OCI-LY7 (cell line): ENCODE results near the gene WDR46. TPM values are rescaled to one million over a fixed set of nuclear protein-coding genes. Genes with fewer than 3 reads are reported as not detected.

Experiments
- BruUV-seq: library from RNA; stranded (reverse); fragments of 400-500 nt; replicated peaks from 2 replicates; lab custom pipeline; 2021; lab: Mats Ljungman, UMichigan
- CTCF ChIA-PET: fragments of 300-600 bp; sonication (Branson Sonifier 250); formaldehyde crosslinking; loops from one replicate; lab custom pipeline; 2022; ENCODE audit warnings: antibody characterized with exemption; ENCODE audit not compliant: unreplicated experiment; lab: Charles Lee
- POLR2A ChIA-PET: fragments of 300-600 bp; sonication (Branson Sonifier 250); formaldehyde crosslinking; loops from one replicate; lab custom pipeline; 2022; ENCODE audit warnings: antibody characterized with exemption; lab: Charles Lee
- DNase-seq: peaks from one replicate; pipeline ENCODE4 v3.0.0-alpha.2; 2015; ENCODE audit warnings: low spot score
- H2AFZ ChIP-seq: fragments of 200-600 bp; sonication (generic), shearing (Covaris generic); 2 replicates; pipeline ENCODE4 v1.6.1; 2014; ENCODE audit warnings: mild to moderate bottlenecking, antibody characterized with exemption, low read length, moderate library complexity
- H3K27ac ChIP-seq: fragments of 200-600 bp; sonication (generic); 2 replicates; pipeline ENCODE4 v1.5.1; 2014; ENCODE audit warnings: mixed run types, low read depth, mild to moderate bottlenecking, moderate library complexity, low read length, inconsistent platforms; ENCODE audit not compliant: poor library complexity, severe bottlenecking
- H3K36me3 ChIP-seq: fragments of 200-600 bp; sonication (generic); 2 replicates; pipeline ENCODE4 v1.6.1; 2014; ENCODE audit warnings: mild to moderate bottlenecking, antibody characterized with exemption, low read length, moderate library complexity, mixed read lengths; ENCODE audit not compliant: insufficient read depth
- H3K4me1 ChIP-seq: fragments of 200-600 bp; sonication (generic); 2 replicates; pipeline ENCODE4 v1.5.1; 2014; ENCODE audit warnings: mild to moderate bottlenecking, low read length; ENCODE audit not compliant: insufficient read depth, poor library complexity, severe bottlenecking
- H3K4me2 ChIP-seq: fragments of 200-600 bp; sonication (generic); 2 replicates; pipeline ENCODE4 v1.6.1; 2014; ENCODE audit warnings: mild to moderate bottlenecking, low read length
- H3K4me3 ChIP-seq: fragments of 200-600 bp; sonication (generic); 2 replicates; pipeline ENCODE4 v1.5.1; 2014; ENCODE audit warnings: mild to moderate bottlenecking, low read depth, low read length; ENCODE audit not compliant: poor library complexity, severe bottlenecking
- H3K79me2 ChIP-seq: fragments of 200-600 bp; sonication (generic); 2 replicates; pipeline ENCODE4 v1.6.1; 2016; ENCODE audit warnings: low read depth, mild to moderate bottlenecking, low read length, moderate library complexity, mixed read lengths; ENCODE audit not compliant: insufficient read depth
- H3K9me2 ChIP-seq: fragments of 200-600 bp; sonication (generic); 2 replicates; pipeline ENCODE4 v1.6.1; 2016; ENCODE audit warnings: mild to moderate bottlenecking, low read length, mixed read lengths; ENCODE audit not compliant: insufficient read depth
- H3K9me3 ChIP-seq: fragments of 200-600 bp; sonication (generic); 2 replicates; pipeline ENCODE4 v1.6.1; 2014; ENCODE audit warnings: mild to moderate bottlenecking, mixed run types, low read length, mixed read lengths
- H4K20me1 ChIP-seq: fragments of 200-600 bp; sonication (generic); 2 replicates; pipeline ENCODE4 v1.6.1; 2014; ENCODE audit warnings: mild to moderate bottlenecking, antibody characterized with exemption, low read length, moderate library complexity, mixed read lengths; ENCODE audit not compliant: insufficient read depth
- EZH2phosphoT487 ChIP-seq: fragments of 200-600 bp; sonication (generic); IDR thresholded peaks from 2 replicates; pipeline ENCODE4 v1.6.1; 2018; ENCODE audit warnings: low read depth, borderline replicate concordance, mild to moderate bottlenecking, mixed run types, antibody characterized with exemption, low read length, moderate library complexity, mixed read lengths
- intact Hi-C: fragments of 100-400 bp; cut with micrococcal nuclease; formaldehyde crosslinking; loops from one replicate; pipeline ENCODE4 v1.10.0; 2022; ENCODE audit not compliant: unreplicated experiment
- total RNA-seq, 2 experiments: library from RNA; depleted of rRNA in 1 of 2; stranded (reverse); fragments of >200 nt in 1 of 2; shearing (Covaris generic) in 1 of 2; gene quantifications; 2 replicates each; pipeline ENCODE4 v1.2.3, GENCODE V29; 2014 to 2022
- TF ChIP-seq, protein P1 (sequence below): fragments of 200-600 bp; sonication (generic); conservative IDR thresholded peaks from 2 replicates; pipeline ENCODE4 v1.5.1; 2014; ENCODE audit warnings: mild to moderate bottlenecking, antibody characterized with exemption, low read length, moderate library complexity, mixed read lengths

WDR46 gene
- total RNA-seq, 2 experiments from 2014 or later: 83.3 to 129 TPM

- Histone ChIP-seq H3K9me3 (no peaks in the 10 kb centered on the region), H3K36me3 (peaks cover 47% of the 10 kb centered on the region), H3K4me3 (peak overlapping the region; percentile 73), H3K27ac (peak overlapping the region; percentile 79), H3K79me2 (peaks cover 52% of the 10 kb centered on the region), H3K4me2 (peak overlapping the region; percentile 63), H3K4me1 (peaks cover 55% of the 10 kb centered on the region), H4K20me1 (no peaks in the 10 kb centered on the region), H2AFZ (no peak overlapping the region), H3K9me2 (no peaks in the 10 kb centered on the region)
- TF ChIP-seq, protein P1, sequence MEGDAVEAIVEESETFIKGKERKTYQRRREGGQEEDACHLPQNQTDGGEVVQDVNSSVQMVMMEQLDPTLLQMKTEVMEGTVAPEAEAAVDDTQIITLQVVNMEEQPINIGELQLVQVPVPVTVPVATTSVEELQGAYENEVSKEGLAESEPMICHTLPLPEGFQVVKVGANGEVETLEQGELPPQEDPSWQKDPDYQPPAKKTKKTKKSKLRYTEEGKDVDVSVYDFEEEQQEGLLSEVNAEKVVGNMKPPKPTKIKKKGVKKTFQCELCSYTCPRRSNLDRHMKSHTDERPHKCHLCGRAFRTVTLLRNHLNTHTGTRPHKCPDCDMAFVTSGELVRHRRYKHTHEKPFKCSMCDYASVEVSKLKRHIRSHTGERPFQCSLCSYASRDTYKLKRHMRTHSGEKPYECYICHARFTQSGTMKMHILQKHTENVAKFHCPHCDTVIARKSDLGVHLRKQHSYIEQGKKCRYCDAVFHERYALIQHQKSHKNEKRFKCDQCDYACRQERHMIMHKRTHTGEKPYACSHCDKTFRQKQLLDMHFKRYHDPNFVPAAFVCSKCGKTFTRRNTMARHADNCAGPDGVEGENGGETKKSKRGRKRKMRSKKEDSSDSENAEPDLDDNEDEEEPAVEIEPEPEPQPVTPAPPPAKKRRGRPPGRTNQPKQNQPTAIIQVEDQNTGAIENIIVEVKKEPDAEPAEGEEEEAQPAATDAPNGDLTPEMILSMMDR: no peak
- TF ChIP-seq EZH2phosphoT487: no peak
- CTCF ChIA-PET: interaction anchor here (0.6 to 1.3 kb wide), 3 partner anchors 27 to 102 kb away, joined by 3 to 6 read pairs (median 4); partner anchors contain the start of gene SYNGAP1
- BruUV-seq: no TSS peak
- POLR2A ChIA-PET: interaction anchor here (0.5 to 3.5 kb wide), 15 partner anchors 10 to 1599 kb away, joined by 3 to 20 read pairs (median 4); partner anchors contain the start of genes B3GALT4, RPS18 and VPS52
- DNase-seq: no peak
- intact Hi-C loops: no loop called here
These were observed 28.3 kb upstream of the WDR46 start for GRCh38 chr6:33317419-33317668.

- BruUV-seq: no TSS peak
- TF ChIP-seq, protein P1: no peak
- ChIA-PET CTCF (no interaction called here), POLR2A (interaction anchor here (1.0 to 3.5 kb wide), 6 partner anchors 9 to 345 kb away, joined by 4 to 20 read pairs (median 6); partner anchors contain the start of gene B3GALT4)
- Histone ChIP-seq H3K9me3 (no peaks in the 10 kb centered on the region), H3K4me2 (peak overlapping the region; percentile 63), H3K4me1 (peaks cover 59% of the 10 kb centered on the region), H2AFZ (no peak overlapping the region), H3K36me3 (peaks cover 50% of the 10 kb centered on the region), H4K20me1 (peaks cover 5% of the 10 kb centered on the region; the same call in 1 of the 2 replicates), H3K79me2 (peaks cover 52% of the 10 kb centered on the region), H3K27ac (no peak overlapping the region), H3K4me3 (peak overlapping the region; percentile 73), H3K9me2 (no peaks in the 10 kb centered on the region)
- intact Hi-C loops: no loop called here
- DNase-seq: no peak
These were observed 27.8 kb upstream of the WDR46 start for GRCh38 chr6:33316603-33317418.
